Fibroblast of peridontal ligament (primary cell): ENCODE data around the gene FOXS1.
"Not testable (repeated sequence)": the region's sequence is repeated elsewhere in the genome, so short reads cannot be mapped to it uniquely, and the experiment has no call there.

Experiments used
- DNase-seq: peaks from one replicate; pipeline ENCODE4 v3.0.0-alpha.2; 2010; ENCODE audit errors: extremely low read depth

Gene FOXS1

DNA sequence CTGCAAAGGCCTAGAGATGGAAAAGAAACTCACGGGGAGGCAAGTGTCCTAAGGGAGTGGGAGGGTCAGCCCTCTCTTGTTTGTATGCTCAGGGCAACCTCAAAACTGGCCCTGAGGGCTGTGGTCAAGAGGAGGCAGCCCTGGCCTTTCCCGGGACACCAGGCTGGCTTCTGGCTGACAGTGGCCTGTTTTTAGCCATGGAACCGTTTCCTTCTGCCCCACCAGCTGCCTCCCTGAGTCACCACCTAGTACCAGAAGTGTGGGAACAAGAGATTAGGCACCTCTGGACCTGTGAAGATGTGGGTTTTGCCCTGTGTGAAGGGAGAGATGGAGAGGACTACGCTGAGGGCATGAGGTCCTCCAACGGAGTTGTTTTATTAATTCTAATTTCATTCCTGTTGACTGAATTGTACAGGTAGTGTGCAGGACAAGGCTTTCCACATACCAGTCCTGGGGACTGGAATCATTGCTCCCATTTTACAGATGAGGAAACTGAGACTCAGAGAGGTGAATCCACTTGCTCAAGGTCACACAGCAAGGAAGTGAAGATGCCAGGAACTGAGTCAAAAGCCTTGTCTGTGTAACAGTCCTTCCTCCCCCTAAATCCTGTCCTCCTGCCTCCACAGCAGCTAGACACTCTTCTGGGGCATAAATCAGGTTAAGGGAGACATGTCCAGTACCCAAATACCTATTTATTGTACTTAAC is 5.5 kb downstream of the FOXS1 start:
- no peak for DNase-seq

GRCh38 chr20:31838646-31839292 is 6.6 kb downstream of the FOXS1 start:
- no peak for DNase-seq

DNA sequence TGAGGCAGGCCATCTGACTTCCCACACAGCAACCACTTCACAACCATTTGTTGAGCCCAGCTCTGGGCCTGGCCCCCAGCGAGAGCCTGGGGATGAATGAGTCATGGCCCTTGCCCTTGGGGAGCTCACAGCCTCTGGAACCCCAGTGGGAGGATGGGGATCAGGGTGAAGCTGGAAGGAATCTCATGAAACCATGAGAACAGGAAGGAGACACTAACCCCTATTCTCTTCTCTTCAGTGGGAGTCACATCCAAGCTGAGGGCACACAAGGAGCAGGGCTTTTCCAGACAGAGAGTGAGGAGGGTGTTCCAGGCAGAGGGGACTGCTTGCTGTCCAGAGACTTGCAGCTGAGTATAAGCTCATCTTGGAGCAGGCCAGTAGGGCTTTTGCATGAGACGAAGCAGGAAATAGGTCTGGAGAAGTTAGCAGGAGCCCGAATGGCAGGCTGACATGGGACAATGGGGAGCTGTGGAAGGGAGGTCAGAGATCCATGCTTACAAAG is 7.5 kb downstream of the FOXS1 start:
- DNase-seq = peak; percentile 37

DNA sequence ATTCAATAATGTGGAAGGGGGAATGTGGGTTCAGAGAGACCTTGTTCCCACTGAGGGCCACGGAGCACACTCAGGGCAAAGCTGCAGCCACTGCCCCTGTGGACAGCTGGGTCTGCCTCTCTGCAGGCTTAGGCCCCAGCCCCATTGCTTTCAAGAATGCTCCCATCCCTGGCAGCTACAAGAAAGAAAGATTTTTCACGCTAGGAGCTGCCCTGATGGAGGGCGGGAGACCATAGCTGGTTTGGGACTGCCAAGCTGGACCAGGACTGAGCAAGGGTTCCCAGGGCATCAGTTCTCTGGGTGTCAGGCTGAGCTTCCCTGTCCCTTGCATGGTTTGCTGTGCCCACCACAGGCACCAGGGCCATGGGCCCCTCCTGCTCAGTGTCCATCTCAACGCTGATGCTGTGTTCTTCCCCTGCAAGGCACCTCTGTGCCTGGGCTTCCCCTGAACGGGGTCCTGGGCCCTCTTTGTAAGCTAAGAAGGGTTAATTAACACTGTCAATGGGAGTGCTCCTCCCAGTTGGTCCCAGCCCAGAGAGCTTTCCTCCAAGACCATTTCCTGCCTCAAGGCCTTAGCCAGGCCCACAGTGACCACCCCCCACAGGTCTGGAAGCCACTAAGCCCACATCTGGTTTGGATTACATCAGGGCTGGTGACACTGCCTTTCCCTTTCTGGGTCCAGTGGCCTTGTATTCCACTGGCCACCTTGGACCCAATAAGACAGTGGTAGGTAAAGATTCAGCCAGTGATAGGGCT is 8.4 kb downstream of the FOXS1 start:
- DNase-seq = no peak

DNA sequence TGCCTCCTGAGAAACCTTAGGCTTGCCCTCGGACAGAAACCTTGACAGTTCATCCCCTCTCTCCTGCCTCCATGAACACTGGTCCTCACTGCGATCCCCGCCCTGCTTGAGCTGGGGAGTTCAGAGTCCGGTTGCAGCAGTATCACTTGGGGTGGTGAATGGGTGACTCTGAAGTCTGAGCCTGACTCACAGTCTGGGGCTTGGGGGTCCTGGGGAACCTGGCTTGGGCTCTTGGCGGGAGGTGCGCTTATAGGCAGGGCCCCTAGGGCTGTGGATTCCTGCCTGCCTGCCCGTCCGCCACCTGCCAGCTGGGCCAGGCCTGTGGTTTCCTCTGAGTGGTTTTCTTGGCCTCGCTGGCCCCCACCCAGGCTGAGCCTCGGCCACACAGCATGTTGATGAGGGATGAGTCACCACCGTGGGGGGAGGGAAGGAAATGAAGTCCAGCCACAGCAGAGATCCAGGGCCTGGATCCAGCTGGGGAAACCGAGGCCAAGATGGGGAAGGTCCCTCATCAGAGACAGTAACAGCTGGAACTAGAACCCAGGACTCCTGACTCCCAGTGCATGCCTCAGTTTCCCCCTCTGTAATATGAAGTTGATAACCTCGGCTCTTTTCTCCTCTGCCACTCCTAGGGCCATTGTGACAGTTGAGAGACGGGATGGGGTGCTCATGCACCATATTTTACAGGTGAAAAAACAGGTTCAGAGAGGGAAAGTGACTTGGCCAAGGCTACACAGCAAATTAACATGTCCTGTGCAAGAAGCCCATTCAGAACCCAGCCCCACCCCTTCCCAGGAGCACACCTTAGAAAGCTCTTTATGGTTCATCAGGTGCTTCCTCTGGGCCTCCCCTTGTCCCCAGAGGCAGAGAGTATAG is 9.2 kb downstream of the FOXS1 start:
- peak; percentile 87 for DNase-seq

GRCh38 chr20:31835554-31835953 is 9.8 kb downstream of the FOXS1 start:
- DNase-seq = no peak

- no peak for DNase-seq
These were observed 11.4 kb downstream of the FOXS1 start for GRCh38 chr20:31833931-31834521.

GRCh38 chr20:31833130-31833930 is 12.1 kb downstream of the FOXS1 start:
- no peak for DNase-seq

- DNase-seq = no peak
These were observed 13.6 kb downstream of the FOXS1 start for GRCh38 chr20:31831771-31832306.

DNA sequence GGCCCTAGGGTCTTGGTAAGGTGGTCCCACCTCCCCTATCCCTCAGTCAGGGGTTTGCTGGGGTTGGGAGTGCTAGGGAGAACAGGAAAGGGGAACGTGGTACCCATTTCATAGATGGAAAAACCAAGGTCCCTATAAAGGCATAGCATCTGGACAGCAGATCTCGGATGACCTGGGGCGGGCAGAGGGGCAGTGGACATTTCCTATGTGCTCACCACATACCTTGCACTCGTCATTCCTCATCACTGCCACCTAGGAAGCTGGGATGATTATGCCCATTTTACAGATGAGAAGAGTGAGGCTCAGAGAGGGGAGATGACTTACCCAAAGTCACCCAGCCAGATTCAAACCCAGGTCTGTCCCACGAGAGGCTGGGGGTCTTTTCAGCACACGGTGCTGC is 14.2 kb downstream of the FOXS1 start:
- no peak for DNase-seq

- DNase-seq = no peak
These were observed 14.9 kb downstream of the FOXS1 start for GRCh38 chr20:31830406-31830981.

GRCh38 chr20:31829731-31830130 is 15.7 kb downstream of the FOXS1 start:
- no peak for DNase-seq

DNA sequence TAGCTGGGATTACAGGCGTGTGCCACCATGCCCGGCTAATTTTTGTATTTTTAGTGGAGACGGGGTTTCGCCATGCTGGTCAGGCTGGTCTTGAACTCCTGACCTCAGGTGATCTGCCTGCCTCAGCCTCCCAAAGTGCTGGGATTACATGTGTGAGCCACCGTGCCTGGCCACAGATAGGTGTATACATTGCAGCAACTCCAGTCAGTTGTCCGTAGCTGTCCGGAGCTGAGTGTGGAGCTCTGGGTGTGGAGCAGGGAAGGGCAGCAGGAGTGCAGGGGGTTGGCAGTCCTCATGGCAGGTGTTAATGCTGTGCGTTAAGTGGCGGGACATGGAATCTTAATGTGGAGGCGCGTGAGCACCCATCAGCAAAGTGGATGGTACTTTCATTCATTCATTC is 17.4 kb downstream of the FOXS1 start:
- not testable (repeated sequence) for DNase-seq

DNA sequence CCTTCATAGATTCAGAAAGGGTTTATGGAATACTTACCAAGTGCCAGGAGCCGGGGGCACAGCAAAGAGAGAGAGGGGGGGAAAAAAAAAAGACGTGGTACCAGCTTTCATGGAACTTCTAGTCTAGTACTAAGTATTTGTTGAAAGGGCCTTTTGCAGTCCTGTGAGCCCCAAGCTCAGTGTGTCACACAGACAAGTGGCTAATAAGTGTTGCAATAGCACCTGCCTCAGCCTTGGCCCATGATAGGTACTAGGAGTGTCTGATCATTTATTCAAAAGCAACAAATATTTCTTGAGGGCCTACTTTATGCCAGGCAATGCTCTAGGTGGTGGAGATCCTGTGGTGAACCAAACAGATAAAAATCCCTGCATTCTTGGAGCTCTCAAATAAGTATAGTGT is 18.3 kb downstream of the FOXS1 start:
- no peak for DNase-seq

DNA sequence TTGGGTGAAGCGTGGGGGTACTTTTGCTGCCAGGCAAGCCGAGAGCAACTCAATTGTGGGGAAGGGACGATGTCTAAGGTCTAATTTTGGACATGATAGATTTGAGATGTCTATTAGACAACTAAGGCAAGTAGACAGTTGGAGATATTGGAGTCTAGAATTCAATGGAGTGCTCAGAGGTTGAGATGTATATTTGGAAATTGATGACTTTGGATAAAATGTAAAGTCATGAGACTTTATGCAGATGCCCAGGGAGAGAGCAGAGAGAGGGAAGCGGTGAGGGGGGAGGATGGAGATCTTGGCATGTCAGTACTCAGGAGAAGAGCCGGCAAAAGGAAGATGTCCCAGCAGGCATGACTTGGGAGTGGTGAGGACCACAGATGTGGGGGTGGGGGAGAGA is 19.3 kb downstream of the FOXS1 start:
- no peak for DNase-seq

DNA sequence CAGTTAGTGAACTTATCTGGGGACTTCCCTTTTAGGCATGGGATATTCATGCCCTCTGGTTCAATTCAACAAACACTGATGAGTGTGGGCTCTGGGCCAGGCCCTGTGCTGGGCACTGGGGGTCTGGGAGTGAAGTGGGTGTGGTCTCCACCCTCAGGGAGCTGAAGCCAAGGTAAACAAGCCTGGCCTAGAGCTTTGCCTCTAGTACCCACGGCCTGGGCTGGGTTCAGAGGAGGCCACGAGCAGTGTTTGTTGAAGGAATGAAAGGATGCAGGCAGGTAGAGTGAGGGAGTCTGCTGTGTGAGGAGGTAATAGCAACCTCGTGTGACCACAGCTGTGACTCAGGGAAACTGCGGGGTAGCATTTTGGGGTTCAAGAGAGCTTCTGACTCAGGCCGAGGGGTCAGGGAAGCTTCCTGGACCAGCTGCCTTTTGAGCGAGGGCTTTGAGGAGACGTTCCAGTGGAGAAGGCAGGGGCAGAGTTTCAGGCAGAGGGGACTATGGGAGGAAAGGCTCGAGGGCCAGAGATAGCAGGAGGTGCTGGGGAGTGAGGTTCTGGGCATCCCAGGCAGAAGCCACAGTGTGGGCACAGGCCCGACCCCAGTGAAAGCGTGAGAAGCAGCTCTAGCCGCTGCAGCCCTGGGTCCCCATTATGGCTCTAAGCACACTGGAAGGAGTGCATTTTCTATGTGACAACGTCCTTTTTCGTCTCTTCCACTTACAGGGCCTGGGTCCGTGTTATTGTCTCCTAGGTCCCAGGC is 20.7 kb downstream of the FOXS1 start:
- no peak for DNase-seq

GRCh38 chr20:31824125-31824485 is 21.3 kb downstream of the FOXS1 start:
- DNase-seq = no peak

DNA sequence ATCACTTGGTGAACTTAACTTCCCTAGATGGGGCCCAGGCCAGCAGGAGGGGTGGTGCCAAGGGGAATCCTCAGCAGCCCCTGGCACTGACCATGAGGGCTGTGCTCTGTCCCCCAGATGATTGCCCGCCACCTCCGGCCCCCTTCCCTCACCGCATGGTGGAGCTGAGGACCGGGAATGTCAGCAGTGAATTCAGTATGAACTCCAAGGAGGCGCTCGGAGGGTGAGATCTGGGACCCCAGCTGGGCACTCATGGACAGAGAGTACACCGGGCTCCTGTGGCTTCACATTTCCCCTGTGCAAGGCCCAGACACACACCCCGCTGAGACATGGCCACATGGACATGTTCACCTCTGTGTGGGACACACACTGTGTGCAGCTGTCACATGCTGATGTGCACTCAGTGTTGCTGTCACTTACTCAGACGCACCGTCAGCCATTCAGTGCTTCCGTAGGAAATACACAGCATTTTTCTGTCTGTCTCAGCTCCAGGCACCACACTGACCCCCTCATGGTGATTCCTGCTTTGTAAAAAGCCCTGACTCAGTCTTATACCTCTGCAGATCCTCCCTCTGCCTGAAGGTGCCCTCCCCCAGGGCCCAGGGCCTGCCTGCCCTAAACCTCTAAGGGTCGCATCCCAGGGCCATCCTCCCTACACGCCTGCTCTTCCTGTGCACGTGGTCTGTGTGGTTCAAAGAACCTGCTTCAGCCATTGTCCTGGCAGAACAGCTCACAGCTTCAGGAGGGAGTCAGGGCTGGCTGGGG is 21.9 kb downstream of the FOXS1 start:
- no peak for DNase-seq
